Measurements from ENCODE around the gene OPALIN.

The OPALIN gene
- 0 reads per million in 2 donors for total RNA-seq

GRCh38 chr10:96358851-96359540, at the start of gene OPALIN:
Gene OPALIN, minus strand, starts transcription at chr10:96359002. Its CDS starts 106 bp downstream, at chr10:96358896.
- DNase-seq, result no peak

- DNase-seq, result no peak
Measured at GRCh38 chr10:96408201-96408600, 49.4 kb upstream of the OPALIN start.

- no peak for DNase-seq
Measured at GRCh38 chr10:96407560-96408069, 48.8 kb upstream of the OPALIN start.

- DNase-seq, result no peak
Measured at GRCh38 chr10:96406091-96406490, 47.3 kb upstream of the OPALIN start.

- no peak for DNase-seq
Measured at GRCh38 chr10:96402417-96403305, 43.9 kb upstream of the OPALIN start.

- DNase-seq, result no peak
Measured at GRCh38 chr10:96401036-96401435, 42.2 kb upstream of the OPALIN start.

GRCh38 chr10:96400465-96400864, 41.7 kb upstream of the OPALIN start:
- no peak for DNase-seq

GRCh38 chr10:96397902-96398301, 39.1 kb upstream of the OPALIN start:
- DNase-seq, result no peak

GRCh38 chr10:96395931-96396877, 37.4 kb upstream of the OPALIN start:
- DNase-seq, result no peak

- no peak for DNase-seq
Measured at GRCh38 chr10:96390460-96390864, 31.7 kb upstream of the OPALIN start.

- DNase-seq, result no peak
Measured at GRCh38 chr10:96389785-96390184, 31.0 kb upstream of the OPALIN start.

- DNase-seq, result no peak
Measured at GRCh38 chr10:96387601-96388000, 28.8 kb upstream of the OPALIN start.

- no peak for DNase-seq
Measured at GRCh38 chr10:96387161-96387560, 28.4 kb upstream of the OPALIN start.

- no peak for DNase-seq
Measured at GRCh38 chr10:96384506-96384905, 25.7 kb upstream of the OPALIN start.

- DNase-seq, result no peak
Measured at GRCh38 chr10:96380821-96381220, 22.0 kb upstream of the OPALIN start.

- DNase-seq, result no peak
Measured at GRCh38 chr10:96379758-96380157, 21.0 kb upstream of the OPALIN start.

GRCh38 chr10:96378741-96379140, 19.9 kb upstream of the OPALIN start:
- no peak for DNase-seq

GRCh38 chr10:96377816-96378294, 19.1 kb upstream of the OPALIN start:
- no peak for DNase-seq

GRCh38 chr10:96376483-96376882, 17.7 kb upstream of the OPALIN start:
- DNase-seq, result no peak

GRCh38 chr10:96374985-96375830, 16.4 kb upstream of the OPALIN start:
- DNase-seq, result no peak

- no peak for DNase-seq
Measured at GRCh38 chr10:96374639-96374984, 15.8 kb upstream of the OPALIN start.

- no peak for DNase-seq
Measured at GRCh38 chr10:96374004-96374403, 15.2 kb upstream of the OPALIN start.
